IPS DF 4.7 (cell line): ENCODE measurements around the gene CSNK1A1L.
"Not testable (repeated sequence)": the region's sequence is repeated elsewhere in the genome, so short reads cannot be mapped to it uniquely, and the experiment has no call there.

Source experiments
- DNase-seq: peaks from one replicate; pipeline ENCODE4 v3.0.0-alpha.2; 2013; ENCODE audit warnings: low spot score; ENCODE audit errors: extremely low read depth

Gene CSNK1A1L

DNA sequence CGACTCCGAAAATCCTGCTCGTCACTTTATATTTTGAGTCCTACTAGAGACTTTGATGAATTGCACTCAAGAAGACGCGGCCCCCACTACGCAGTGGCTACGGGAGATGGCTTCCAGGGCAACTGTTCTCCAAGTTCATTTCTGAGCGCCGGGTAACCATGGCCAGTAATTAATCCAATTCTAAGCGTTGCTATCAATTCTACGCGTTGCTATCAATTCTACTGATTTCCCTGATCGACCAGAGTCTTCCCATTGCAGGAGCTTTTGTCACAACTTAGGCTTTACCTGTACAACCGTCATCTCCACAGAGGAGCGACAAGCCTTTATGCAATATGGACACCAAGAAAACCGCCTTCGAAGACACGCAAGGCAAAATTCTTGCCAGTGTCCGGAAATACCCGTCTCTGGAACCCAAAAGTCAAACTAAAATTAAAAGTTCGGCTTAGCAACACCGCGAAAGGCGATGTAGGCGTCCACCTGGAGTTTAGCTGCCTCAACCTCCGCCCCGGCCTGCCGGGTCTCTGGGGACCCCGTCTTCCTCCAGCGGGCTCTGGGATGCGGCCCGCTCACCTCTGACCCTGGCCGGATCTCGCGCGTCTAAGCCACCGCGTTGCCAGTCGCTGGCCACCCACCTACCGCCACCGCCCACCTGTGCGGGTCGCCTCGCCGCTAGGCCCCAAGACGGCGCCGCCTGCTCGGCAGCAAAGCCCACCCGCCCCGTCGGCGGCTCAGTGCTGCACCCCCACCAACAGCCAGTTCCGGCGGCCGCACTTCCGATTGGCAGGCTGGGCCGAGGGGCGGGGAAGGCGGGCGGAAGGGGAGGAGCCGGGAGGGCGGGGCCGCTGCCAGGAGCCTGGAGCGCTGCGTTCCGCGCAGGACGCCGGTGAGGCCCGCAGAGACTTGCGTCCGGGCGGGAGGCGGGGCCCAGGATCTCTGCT is 46.3 kb downstream of the CSNK1A1L start, which contains the start of gene SUPT20H:
SUPT20H (minus strand) TSS at position 779 of the 938 bp plus-strand sequence. CDS start 8,198 bp downstream, outside the sequence.
- DNase-seq: no peak

GRCh38 chr13:37056228-37056627 is 49.2 kb downstream of the CSNK1A1L start:
- not testable (repeated sequence) for DNase-seq
